AG09319 (cell line): ENCODE measurements around the gene ZGPAT.

Source experiments
- DNase-seq: peaks from one replicate; pipeline ENCODE4 v3.0.0-alpha.2; 2010; ENCODE audit warnings: low read depth; ENCODE audit errors: extremely low read depth
- CTCF ChIP-seq: IDR thresholded peaks from 2 replicates; pipeline ENCODE4 v1.5.1; 2011; ENCODE audit warnings: low read depth, mild to moderate bottlenecking, inconsistent platforms, low read length, moderate library complexity

The ZGPAT gene

GRCh38 chr20:63740627-63741353, 33.0 kb downstream of the ZGPAT start:
- TF ChIP-seq CTCF, result peak; percentile 10
- peak; percentile 85 for DNase-seq

GRCh38 chr20:63741354-63741675, 33.5 kb downstream of the ZGPAT start:
- no peak for TF ChIP-seq CTCF
- no peak for DNase-seq

GRCh38 chr20:63741676-63742380, 34.0 kb downstream of the ZGPAT start:
- TF ChIP-seq CTCF, result no peak
- DNase-seq, result no peak

- no peak for DNase-seq
- no peak for TF ChIP-seq CTCF
These were observed 34.7 kb downstream of the ZGPAT start for GRCh38 chr20:63742381-63743024.

GRCh38 chr20:63743210-63743970, 35.6 kb downstream of the ZGPAT start:
- DNase-seq, result no peak

GRCh38 chr20:63744158-63744557, 36.3 kb downstream of the ZGPAT start:
- TF ChIP-seq CTCF, result no peak
- DNase-seq, result no peak

More at GRCh38 chr20:63743210-63743970, 35.6 kb downstream of the ZGPAT start:
- TF ChIP-seq CTCF, result no peak
